ENCODE data around the gene PCSK6. TPM values are rescaled to one million over a fixed set of nuclear protein-coding genes. Genes with fewer than 3 reads are reported as not detected.

PCSK6 gene
- total and polyA plus RNA-seq, 2 of the 8 experiments (the other 6 are each of a cell fraction or from before 2014, with no cell fraction given) = 1.9 to 4.0 TPM

- TF ChIP-seq CHD7 (IDR thresholded peaks at IDR 0.05; ENCODE audit: insufficient replicate concordance, low read length) = no peak
- no peak for TF ChIP-seq FOSL1 (IDR thresholded peaks at IDR 0.05; ENCODE audit: insufficient read depth, low read depth, low read length)
- TF ChIP-seq KDM4A (IDR thresholded peaks at IDR 0.05; ENCODE audit: low read depth, low read length, severe bottlenecking) = no peak
- no peak for TF ChIP-seq SUZ12 (IDR thresholded peaks at IDR 0.05; ENCODE audit: low read length)
- no peak for TF ChIP-seq BCL11A (IDR thresholded peaks at IDR 0.05; ENCODE audit: low read depth in 2 of 2, low read length in 2 of 2)
These were observed 151.5 kb downstream of the PCSK6 start (continued) for GRCh38 chr15:101337976-101338375.

All from H1 (cell line).